ENCODE results near the gene SEZ6L2.
A peak's percentile ranks its signal among the peaks of the same experiment; 100 is the strongest.
"Not testable (repeated sequence)": the region's sequence is repeated elsewhere in the genome, so short reads cannot be mapped to it uniquely, and the experiment has no call there.

SEZ6L2 gene

GRCh38 chr16:29899516-29900101, at the start of gene SEZ6L2:
SEZ6L2 (minus strand) TSS chr16:29899550; CDS start chr16:29899019, 531 bp downstream.
- TF ChIP-seq, protein P1, sequence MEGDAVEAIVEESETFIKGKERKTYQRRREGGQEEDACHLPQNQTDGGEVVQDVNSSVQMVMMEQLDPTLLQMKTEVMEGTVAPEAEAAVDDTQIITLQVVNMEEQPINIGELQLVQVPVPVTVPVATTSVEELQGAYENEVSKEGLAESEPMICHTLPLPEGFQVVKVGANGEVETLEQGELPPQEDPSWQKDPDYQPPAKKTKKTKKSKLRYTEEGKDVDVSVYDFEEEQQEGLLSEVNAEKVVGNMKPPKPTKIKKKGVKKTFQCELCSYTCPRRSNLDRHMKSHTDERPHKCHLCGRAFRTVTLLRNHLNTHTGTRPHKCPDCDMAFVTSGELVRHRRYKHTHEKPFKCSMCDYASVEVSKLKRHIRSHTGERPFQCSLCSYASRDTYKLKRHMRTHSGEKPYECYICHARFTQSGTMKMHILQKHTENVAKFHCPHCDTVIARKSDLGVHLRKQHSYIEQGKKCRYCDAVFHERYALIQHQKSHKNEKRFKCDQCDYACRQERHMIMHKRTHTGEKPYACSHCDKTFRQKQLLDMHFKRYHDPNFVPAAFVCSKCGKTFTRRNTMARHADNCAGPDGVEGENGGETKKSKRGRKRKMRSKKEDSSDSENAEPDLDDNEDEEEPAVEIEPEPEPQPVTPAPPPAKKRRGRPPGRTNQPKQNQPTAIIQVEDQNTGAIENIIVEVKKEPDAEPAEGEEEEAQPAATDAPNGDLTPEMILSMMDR (IDR thresholded peaks at IDR 0.05; ENCODE audit: extremely low read depth, missing control alignments) = no peak
- DNase-seq (ENCODE audit: low spot score) = peak; percentile 44

- TF ChIP-seq, protein P1 (IDR thresholded peaks at IDR 0.05; ENCODE audit: extremely low read depth, missing control alignments) = no peak
Measured at GRCh38 chr16:29947897-29948296, 48.5 kb upstream of the SEZ6L2 start.

DNA sequence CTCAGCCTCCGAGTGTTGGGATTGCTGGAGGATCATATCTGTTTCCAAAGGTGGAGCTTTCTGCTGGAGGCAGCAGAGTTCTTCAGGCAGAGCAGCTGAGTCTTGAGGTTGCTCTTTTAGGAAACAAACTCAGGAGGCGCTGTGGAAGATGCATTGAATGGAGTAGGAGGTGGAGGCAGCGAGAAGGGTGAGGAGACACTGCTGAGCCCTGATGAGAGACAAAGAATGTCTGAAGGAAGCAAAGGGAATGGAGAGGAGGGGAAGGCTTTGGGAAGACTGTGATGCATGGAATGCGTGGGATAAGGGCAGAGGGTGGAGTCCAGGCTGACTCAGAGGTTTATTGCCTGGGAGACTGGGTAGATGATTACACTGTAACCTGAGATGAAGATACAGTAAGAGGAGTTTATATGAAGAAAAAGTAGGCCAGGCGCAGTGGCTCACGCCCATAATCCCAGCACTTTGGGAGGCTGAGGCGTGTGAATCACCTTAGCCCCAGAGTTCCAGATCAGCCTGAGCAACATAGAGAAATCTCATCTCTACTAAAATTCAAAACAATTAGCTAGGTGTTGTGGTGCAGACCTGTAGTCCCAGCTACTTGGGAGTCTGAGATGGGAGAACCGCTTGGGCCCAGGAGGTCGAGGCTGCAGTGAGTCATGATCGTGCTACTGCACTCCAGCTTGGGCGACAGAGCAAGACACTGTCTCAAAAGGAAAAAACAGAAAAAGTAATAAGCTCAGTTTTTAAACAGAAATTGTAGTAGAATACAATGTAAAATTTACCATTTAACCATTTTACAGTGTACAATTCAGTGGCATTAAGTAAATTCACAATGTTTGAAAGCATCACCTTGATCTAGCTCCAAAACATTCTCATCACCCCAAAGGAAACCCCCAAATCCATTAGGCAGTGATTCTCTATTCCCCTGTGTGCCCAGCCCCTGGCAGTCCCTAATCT, 44.8 kb upstream of the SEZ6L2 start:
- TF ChIP-seq, protein P1 (IDR thresholded peaks at IDR 0.05; ENCODE audit: extremely low read depth, missing control alignments) = no peak
- DNase-seq (ENCODE audit: low spot score) = no peak

More at GRCh38 chr16:29947897-29948296, 48.5 kb upstream of the SEZ6L2 start:
- no peak for DNase-seq (ENCODE audit: low spot score)

DNA sequence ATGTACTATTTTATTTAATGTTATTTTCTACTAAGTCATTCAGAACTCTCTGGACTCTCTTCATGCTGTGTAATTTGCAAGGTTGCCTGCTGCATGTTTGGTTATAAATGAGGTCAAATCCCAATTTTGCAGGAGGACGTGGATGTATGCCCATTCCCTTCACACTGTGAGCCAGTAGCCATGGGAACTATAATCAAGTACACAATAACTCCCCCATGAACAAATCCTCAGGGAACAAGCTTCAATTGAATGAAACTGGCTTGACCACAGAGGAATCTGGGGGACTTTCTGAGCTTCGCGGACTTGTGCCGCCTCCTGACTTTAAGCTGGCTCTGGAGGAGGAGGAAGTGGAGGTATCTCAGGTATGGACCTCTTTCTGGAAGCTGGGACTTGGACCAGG, 41.3 kb upstream of the SEZ6L2 start:
- DNase-seq (ENCODE audit: low spot score) = no peak
- TF ChIP-seq, protein P1 (IDR thresholded peaks at IDR 0.05; ENCODE audit: extremely low read depth, missing control alignments) = no peak

- not testable (repeated sequence) for DNase-seq (ENCODE audit: low spot score)
Measured at GRCh38 chr16:29931750-29932149, 32.4 kb upstream of the SEZ6L2 start.

DNA sequence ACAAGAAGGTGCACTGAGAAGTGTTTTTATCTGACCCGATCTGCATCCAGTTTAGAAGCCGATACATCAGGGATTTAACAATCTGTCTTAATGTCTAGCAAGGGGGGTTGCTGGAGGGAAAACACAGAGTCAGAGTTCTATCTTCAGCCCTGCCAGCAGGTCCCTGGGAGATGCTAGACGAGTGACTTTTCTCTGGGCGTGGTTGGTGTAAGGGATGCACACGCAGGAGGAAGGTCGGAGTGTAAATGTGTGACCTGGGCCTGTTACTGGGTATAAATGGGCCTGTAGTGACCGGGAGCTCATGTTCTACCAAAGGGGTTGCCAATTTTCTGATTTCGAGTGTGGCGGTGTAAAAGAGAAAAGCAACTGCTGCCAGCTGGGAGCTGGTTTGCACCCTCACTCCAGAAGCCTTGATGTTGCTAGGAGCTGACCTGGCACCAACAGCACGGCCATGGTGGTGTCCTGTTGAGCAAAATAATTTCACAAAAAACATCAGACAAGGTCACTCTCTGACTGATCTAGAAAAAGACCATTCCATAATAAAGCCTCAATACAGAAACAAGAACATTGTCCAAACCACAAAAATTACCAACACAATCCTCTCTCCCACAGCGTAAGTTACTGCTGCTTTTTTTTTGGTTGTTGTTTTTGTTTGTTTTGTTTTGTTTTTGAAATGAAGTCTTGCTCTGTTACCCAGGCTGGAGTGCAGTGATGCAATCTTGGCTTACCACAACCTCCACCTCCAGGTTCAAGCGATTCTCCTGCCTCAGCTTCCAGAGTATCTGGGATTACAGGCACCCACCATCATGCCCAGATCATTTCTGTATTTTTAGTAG, 27.9 kb upstream of the SEZ6L2 start:
- DNase-seq (ENCODE audit: low spot score) = no peak
- TF ChIP-seq, protein P1 (IDR thresholded peaks at IDR 0.05; ENCODE audit: extremely low read depth, missing control alignments) = no peak

- no peak for DNase-seq (ENCODE audit: low spot score)
- TF ChIP-seq, protein P1 (IDR thresholded peaks at IDR 0.05; ENCODE audit: extremely low read depth, missing control alignments) = no peak
Measured at GRCh38 chr16:29926711-29927052, 27.3 kb upstream of the SEZ6L2 start.
